Gastrocnemius medialis (tissue), 4 donors: ENCODE measurements around the gene ADIPOR2. TPM values are rescaled to one million over a fixed set of nuclear protein-coding genes. Genes with fewer than 3 reads are reported as not detected.

Experiments used
- ATAC-seq, 2 donors: fragments of 150-250 bp; one replicate each; pipeline ENCODE4 v1.9.1; 2016
- DNase-seq, 2 donors: peaks; one replicate each; pipeline ENCODE4 v3.0.0-alpha.2; 2019
- H3K27ac ChIP-seq, 4 donors: fragments of 200-600 bp; sonication (generic); 1 replicate in 1 of 4; 2 replicates in 3 of 4; pipeline ENCODE4 v1.5.1; 2016 to 2018; ENCODE audit warnings: mild to moderate bottlenecking in 2 of 4, moderate library complexity in 1 of 4
- H3K27me3 ChIP-seq, 3 donors: fragments of 200-600 bp; sonication (generic) in 2 of 3; 1 replicate in 1 of 3; 2 replicates in 2 of 3; pipeline versions ENCODE4 v1.5.1 to v1.6.0; 2016 to 2019; ENCODE audit warnings: mild to moderate bottlenecking in 1 of 3, moderate library complexity in 1 of 3
- H3K36me3 ChIP-seq, 2 donors: fragments of 200-600 bp; sonication (generic) in 1 of 2; one replicate each; pipeline ENCODE4 v1.5.1; 2017 to 2018
- H3K4me1 ChIP-seq, 2 donors: fragments of 200-600 bp; sonication (generic) in 1 of 2; one replicate each; pipeline ENCODE4 v1.5.1; 2016 to 2017; ENCODE audit warnings: mild to moderate bottlenecking in 2 of 2
- H3K4me3 ChIP-seq, 4 donors: fragments of 200-600 bp; sonication (generic) in 3 of 4; 1 replicate in 1 of 4; 2 replicates in 3 of 4; pipeline ENCODE4 v1.5.1; 2016 to 2019; ENCODE audit warnings: mild to moderate bottlenecking in 2 of 4
- H3K9me3 ChIP-seq, 3 donors: fragments of 200-600 bp; sonication (generic) in 2 of 3; 1 replicate in 1 of 3; 2 replicates in 2 of 3; pipeline ENCODE4 v1.5.1; 2016 to 2019
- POLR2A ChIP-seq, 2 donors: fragments of 450-650 bp; IDR thresholded peaks; one replicate each; pipeline ENCODE4 v1.6.1; 2017; ENCODE audit warnings: antibody characterized with exemption in 2 of 2, mild to moderate bottlenecking in 2 of 2, moderate library complexity in 2 of 2
- in situ Hi-C, 4 donors: fragments of 200-750 bp; cut with MboI; loops; one replicate each; pipeline versions ENCODE4 v1.15.0 to v1.8.0; 2017; ENCODE audit warnings: low sequenced_read_pairs in 4 of 4
- intact Hi-C: fragments of 100-400 bp; cut with DNase I; formaldehyde crosslinking; loops from one replicate; pipeline ENCODE4 v1.15.1; 2023; ENCODE audit warnings: low total_unique reads
- total RNA-seq, 4 donors: library from RNA; depleted of rRNA; stranded (reverse); fragments of >200 nt; gene quantifications; one replicate each; pipeline versions ENCODE4 v1.1.0 to v1.2.3, GENCODE V29; 2016
- TF ChIP-seq, protein P1 (sequence below), 5 experiments: fragments of 450-650 bp in 3 of 5; fragments of 200-600 bp in 2 of 5; sonication (generic) in 2 of 5; IDR thresholded peaks in 4 of 5; conservative IDR thresholded peaks in 1 of 5; 1 replicate in 4 of 5; 2 replicates in 1 of 5; pipeline ENCODE4 v1.5.1; 2016 to 2019; ENCODE audit warnings: antibody characterized with exemption in 5 of 5, mild to moderate bottlenecking in 3 of 5, moderate library complexity in 3 of 5

Gene ADIPOR2
- total RNA-seq, 4 donors from 2014 or later: 18.9 to 47.4 (median 25.1) TPM

DNA sequence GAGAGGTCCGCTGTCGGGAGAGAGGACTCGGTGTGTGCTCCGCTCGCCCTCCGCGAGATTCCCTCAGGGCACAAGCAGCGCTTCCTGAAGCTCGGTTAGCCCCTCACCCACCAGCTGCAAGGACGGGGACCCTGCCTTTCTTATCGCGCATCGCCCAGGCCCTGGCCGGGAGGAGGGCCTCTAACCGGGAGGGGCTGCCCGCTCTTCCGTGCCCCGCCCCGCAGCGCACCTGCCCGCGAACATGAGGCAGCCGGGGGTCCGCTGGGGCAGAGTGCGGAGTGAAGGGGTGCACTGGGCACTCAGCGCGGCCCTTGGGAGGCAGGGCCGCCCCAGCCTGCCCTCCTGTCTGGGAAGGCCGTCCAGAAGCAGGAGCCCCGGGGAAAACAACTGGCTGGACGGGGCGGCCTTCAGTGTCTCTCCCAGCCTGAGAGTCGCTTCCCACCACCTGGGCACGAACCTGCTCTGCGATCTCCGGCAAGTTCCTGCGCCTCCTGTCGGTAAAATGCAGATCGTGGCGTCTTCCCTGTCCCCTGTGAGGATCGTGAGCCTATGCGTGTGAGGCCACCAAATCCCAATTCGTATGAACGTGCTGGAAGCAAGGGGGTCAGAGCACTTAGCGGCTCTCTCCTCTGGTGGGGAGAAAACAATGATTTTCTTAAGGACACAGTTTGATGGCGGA lies 28.0 kb upstream of the ADIPOR2 start:
- H3K36me3 ChIP-seq: no peaks in the 10 kb centered on the region
- in situ Hi-C loops (no loop called here), intact Hi-C loops (no loop called here)
- ATAC-seq: no peak
- DNase-seq: peak in 1 of 2 donors; percentile 27
- TF ChIP-seq, protein P1, sequence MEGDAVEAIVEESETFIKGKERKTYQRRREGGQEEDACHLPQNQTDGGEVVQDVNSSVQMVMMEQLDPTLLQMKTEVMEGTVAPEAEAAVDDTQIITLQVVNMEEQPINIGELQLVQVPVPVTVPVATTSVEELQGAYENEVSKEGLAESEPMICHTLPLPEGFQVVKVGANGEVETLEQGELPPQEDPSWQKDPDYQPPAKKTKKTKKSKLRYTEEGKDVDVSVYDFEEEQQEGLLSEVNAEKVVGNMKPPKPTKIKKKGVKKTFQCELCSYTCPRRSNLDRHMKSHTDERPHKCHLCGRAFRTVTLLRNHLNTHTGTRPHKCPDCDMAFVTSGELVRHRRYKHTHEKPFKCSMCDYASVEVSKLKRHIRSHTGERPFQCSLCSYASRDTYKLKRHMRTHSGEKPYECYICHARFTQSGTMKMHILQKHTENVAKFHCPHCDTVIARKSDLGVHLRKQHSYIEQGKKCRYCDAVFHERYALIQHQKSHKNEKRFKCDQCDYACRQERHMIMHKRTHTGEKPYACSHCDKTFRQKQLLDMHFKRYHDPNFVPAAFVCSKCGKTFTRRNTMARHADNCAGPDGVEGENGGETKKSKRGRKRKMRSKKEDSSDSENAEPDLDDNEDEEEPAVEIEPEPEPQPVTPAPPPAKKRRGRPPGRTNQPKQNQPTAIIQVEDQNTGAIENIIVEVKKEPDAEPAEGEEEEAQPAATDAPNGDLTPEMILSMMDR (IDR thresholded peaks at IDR 0.05 in 4 of 5, conservative IDR thresholded peaks at IDR 0.05 in 1 of 5): peak in 3 of 5 experiments; percentile 13 to 31 (median 18)
- TF ChIP-seq POLR2A (IDR thresholded peaks at IDR 0.05): no peak
- peak overlapping the region in 3 of 4 donors; percentile 14 to 36 (median 20) for H3K4me3 ChIP-seq
- H3K9me3 ChIP-seq: no peaks in the 10 kb centered on the region
- peaks cover 0 to 3% (median 0%) of the 10 kb centered on the region in 3 donors for H3K27me3 ChIP-seq
- peak overlapping the region; percentile 56 to 78 (median 68) for H3K27ac ChIP-seq
- H3K4me1 ChIP-seq: peaks cover 24 to 38% of the 10 kb centered on the region in 2 donors

DNA sequence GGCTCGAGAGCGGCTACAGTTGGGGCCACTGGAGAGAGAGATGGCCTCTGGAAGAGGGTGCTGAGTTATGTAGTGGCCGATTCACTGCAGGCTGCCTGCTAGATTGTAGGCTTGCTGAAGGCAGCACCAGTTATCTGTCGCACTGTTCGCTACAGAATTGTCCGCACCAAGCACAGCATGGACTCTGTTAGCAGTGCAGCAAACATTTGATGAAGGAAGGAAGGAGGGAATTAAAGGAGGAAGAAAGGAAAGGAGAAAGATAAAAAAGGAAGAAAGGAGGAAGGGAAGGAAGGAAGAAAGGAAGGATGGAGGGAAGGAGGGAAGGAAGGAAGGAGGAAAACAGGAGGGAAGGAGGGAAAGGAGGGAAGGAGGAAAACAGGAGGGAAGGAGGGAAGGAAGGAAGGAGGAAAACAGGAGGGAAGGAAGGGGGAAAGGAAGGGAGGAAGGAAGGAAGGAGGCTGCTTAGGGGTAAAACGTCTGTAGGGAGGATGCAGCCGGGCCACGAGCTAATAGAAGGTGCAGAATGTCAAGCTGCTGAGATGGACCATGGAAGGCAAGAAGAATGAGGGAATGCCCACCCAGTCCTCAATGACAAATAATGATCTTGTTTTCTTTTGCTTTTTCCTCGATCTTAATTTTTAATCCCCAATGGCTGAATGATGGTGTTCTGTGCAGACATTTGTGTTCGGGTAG lies 27.3 kb upstream of the ADIPOR2 start:
- peak overlapping the region in 3 of 4 donors; percentile 62 to 78 (median 75) for H3K27ac ChIP-seq
- in situ Hi-C loops: no loop called here
- ATAC-seq (no peak), DNase-seq (no peak)
- H3K27me3 ChIP-seq: peaks cover 0 to 3% (median 0%) of the 10 kb centered on the region in 3 donors
- no peaks in the 10 kb centered on the region for H3K36me3 ChIP-seq
- intact Hi-C loops: no loop called here
- H3K9me3 ChIP-seq: no peaks in the 10 kb centered on the region
- TF ChIP-seq, protein P1 (IDR thresholded peaks at IDR 0.05 in 4 of 5, conservative IDR thresholded peaks at IDR 0.05 in 1 of 5): no peak
- no peak for TF ChIP-seq POLR2A (IDR thresholded peaks at IDR 0.05)
- peaks cover 18 to 33% of the 10 kb centered on the region in 2 donors for H3K4me1 ChIP-seq
- H3K4me3 ChIP-seq: no peak overlapping the region

DNA sequence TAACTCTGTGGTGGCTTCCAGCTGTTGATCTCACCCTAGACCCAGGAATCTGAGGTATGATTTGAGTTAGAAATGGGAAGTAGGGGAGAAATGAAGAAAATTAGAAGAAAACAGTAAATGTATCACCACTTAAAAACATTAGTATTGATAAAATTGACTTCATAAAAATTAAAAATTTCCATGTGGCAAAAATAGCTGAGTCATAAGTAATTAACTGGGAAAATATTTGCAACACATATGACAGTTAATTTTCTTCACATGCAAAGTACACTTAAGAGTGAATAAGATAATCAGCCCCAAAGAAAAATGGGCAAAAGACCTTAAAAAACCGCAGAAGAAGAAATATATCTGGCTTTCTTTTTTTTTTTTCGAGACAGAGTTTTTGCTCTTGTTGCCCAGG lies 25.5 kb upstream of the ADIPOR2 start:
- Histone ChIP-seq H3K27me3 (peaks cover 0 to 3% (median 0%) of the 10 kb centered on the region in 3 donors), H3K36me3 (no peaks in the 10 kb centered on the region), H3K27ac (peak overlapping the region in 3 of 4 donors; percentile 16 to 65 (median 33)), H3K4me3 (no peak overlapping the region), H3K4me1 (peaks cover 3 to 17% of the 10 kb centered on the region in 2 donors), H3K9me3 (no peaks in the 10 kb centered on the region)
- no peak for ATAC-seq
- no peak for TF ChIP-seq POLR2A (IDR thresholded peaks at IDR 0.05)
- TF ChIP-seq, protein P1 (IDR thresholded peaks at IDR 0.05 in 4 of 5, conservative IDR thresholded peaks at IDR 0.05 in 1 of 5): no peak
- in situ Hi-C loops: no loop called here
- intact Hi-C loops: no loop called here
- DNase-seq: no peak

DNA sequence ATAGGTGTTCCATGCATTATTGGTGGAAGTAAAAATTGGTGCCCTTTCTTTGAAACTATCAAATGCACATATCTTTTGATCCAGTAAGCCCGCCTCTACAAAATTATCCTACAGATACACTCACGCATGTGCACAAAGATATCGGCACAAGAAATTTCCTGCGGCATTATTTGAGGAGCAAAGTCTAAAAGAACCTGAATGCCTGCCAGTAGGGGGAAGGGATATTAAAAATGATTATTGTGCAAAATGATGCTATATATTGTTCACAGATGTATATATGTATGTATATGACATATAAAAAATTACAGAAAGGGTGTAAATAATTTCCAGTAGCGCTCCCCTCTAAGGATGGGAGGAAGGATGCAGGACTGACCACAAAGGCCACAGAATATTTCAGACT lies 24.7 kb upstream of the ADIPOR2 start:
- no peak for DNase-seq
- H3K9me3 ChIP-seq: no peaks in the 10 kb centered on the region
- no peak for ATAC-seq
- in situ Hi-C loops (no loop called here), intact Hi-C loops (no loop called here)
- H3K4me1 ChIP-seq: peaks cover 3 to 12% of the 10 kb centered on the region in 2 donors
- H3K4me3 ChIP-seq: no peak overlapping the region
- TF ChIP-seq POLR2A (IDR thresholded peaks at IDR 0.05): no peak
- TF ChIP-seq, protein P1 (IDR thresholded peaks at IDR 0.05 in 4 of 5, conservative IDR thresholded peaks at IDR 0.05 in 1 of 5): no peak
- peaks cover 0 to 3% (median 0%) of the 10 kb centered on the region in 3 donors for H3K27me3 ChIP-seq
- no peaks in the 10 kb centered on the region for H3K36me3 ChIP-seq
- H3K27ac ChIP-seq: peak overlapping the region in 3 of 4 donors; percentile 79 to 82 (median 81)
